HCT116 (cell line): ENCODE results near the gene TSSK2. TPM values are rescaled to one million over a fixed set of nuclear protein-coding genes. Genes with fewer than 3 reads are reported as not detected.

ENCODE experiments used
- ATAC-seq: fragments of 200-7000 bp; cut with Tn5 transposase; 2 replicates; pipeline ENCODE4 v1.9.1; 2020; ENCODE audit warnings: mild to moderate bottlenecking, moderate library complexity
- BruUV-seq: library from RNA; stranded (reverse); fragments of 400-500 nt; replicated peaks from 2 replicates; lab custom pipeline; 2021; lab: Mats Ljungman, UMichigan
- CTCF ChIA-PET: fragments of 300-600 bp; sonication (Branson Sonifier 250); formaldehyde crosslinking; loops from one replicate; lab custom pipeline; 2021; ENCODE audit warnings: antibody characterized with exemption; lab: Charles Lee
- POLR2A ChIA-PET: fragments of 300-600, 350-600 bp; sonication (Branson Sonifier 250); formaldehyde crosslinking; loops from one replicate; lab custom pipeline; 2021; ENCODE audit warnings: antibody characterized with exemption; lab: Charles Lee
- RAD21 ChIA-PET, 2 experiments: fragments of 300-600 bp; sonication (Branson Sonifier 250); formaldehyde crosslinking; loops; one replicate each; lab custom pipeline; 2023; ENCODE audit warnings: low total read pairs in 2 of 2; ENCODE audit not compliant: uncharacterized antibody in 2 of 2, unreplicated experiment in 2 of 2, low non-redundant PET in 1 of 2; lab: Charles Lee
- DNase-seq: peaks from one replicate; pipeline ENCODE4 v3.0.0-alpha.2; 2010; ENCODE audit warnings: low read depth, low spot score
- H2AFZ ChIP-seq: fragments of 200-600 bp; shearing (Covaris generic), sonication (generic); 2 replicates; pipeline ENCODE4 v1.6.1; 2017; ENCODE audit warnings: low read depth, mixed run types, mixed read lengths, antibody characterized with exemption, low read length; ENCODE audit not compliant: poor library complexity, severe bottlenecking
- H3K27ac ChIP-seq: 2 replicates; pipeline ENCODE4 v1.5.1; 2012; ENCODE audit warnings: low read depth, low read length
- H3K27me3 ChIP-seq: fragments of 200-600 bp; sonication (generic); 2 replicates; pipeline ENCODE4 v1.6.1; 2016; ENCODE audit warnings: mixed run types, low read length, mixed read lengths; ENCODE audit not compliant: insufficient read depth
- H3K36me3 ChIP-seq, 2 experiments: fragments of 200-500 bp in 1 of 2; fragments of 200-600 bp in 1 of 2; sonication (Bioruptor generic) in 1 of 2; sonication (generic) in 1 of 2; 2 replicates each; pipeline versions ENCODE4 v1.5.1 to v1.6.1; 2014 to 2016; ENCODE audit warnings: low read length in 2 of 2, inconsistent platforms in 1 of 2, mixed read lengths in 1 of 2, mixed run types in 1 of 2; ENCODE audit not compliant: insufficient read depth in 2 of 2, control insufficient read depth in 1 of 2
- H3K4me1 ChIP-seq, 2 experiments: fragments of 200-600 bp in 1 of 2; sonication (generic) in 1 of 2; 2 replicates each; pipeline versions ENCODE4 v1.5.1 to v1.6.1; 2012 to 2017; ENCODE audit warnings: low read length in 2 of 2, inconsistent platforms in 1 of 2, mild to moderate bottlenecking in 1 of 2, mixed read lengths in 1 of 2, mixed run types in 1 of 2, moderate library complexity in 1 of 2; ENCODE audit not compliant: insufficient read depth in 2 of 2, control insufficient read depth in 1 of 2
- H3K4me2 ChIP-seq: fragments of 200-600 bp; sonication (generic); 2 replicates; pipeline ENCODE4 v1.6.1; 2017; ENCODE audit warnings: mixed run types, low read length, mixed read lengths
- H3K4me3 ChIP-seq, 2 experiments: fragments of 200-600 bp in 1 of 2; sonication (generic) in 1 of 2; replicated peaks in 1 of 2; 2 replicates each; pipeline ENCODE4 v1.5.1; 2011 to 2016; ENCODE audit warnings: low read length in 2 of 2, control low read depth in 1 of 2, low read depth in 1 of 2, mild to moderate bottlenecking in 1 of 2, mixed read lengths in 1 of 2, mixed run types in 1 of 2
- H3K79me2 ChIP-seq: fragments of 200-600 bp; sonication (generic); 2 replicates; pipeline ENCODE4 v1.6.1; 2017; ENCODE audit warnings: mild to moderate bottlenecking, mixed run types, low read length, moderate library complexity, mixed read lengths; ENCODE audit not compliant: insufficient read depth
- H3K9ac ChIP-seq: fragments of 200-600 bp; sonication (generic); 2 replicates; pipeline ENCODE4 v1.6.1; 2016; ENCODE audit warnings: low read length, mixed read lengths
- H3K9me2 ChIP-seq: fragments of 200-600 bp; sonication (generic), shearing (Covaris generic); 2 replicates; pipeline ENCODE4 v1.6.1; 2017; ENCODE audit warnings: mixed run types, mild to moderate bottlenecking, moderate library complexity; ENCODE audit not compliant: insufficient read depth
- H3K9me3 ChIP-seq, 2 experiments: fragments of 200-500 bp in 1 of 2; fragments of 200-600 bp in 1 of 2; sonication (Bioruptor generic) in 1 of 2; sonication (generic) in 1 of 2; 2 replicates each; pipeline ENCODE4 v1.6.1; 2014 to 2017; ENCODE audit warnings: low read length in 2 of 2, mixed read lengths in 2 of 2, inconsistent platforms in 1 of 2, low read depth in 1 of 2, mild to moderate bottlenecking in 1 of 2, mixed run types in 1 of 2, moderate library complexity in 1 of 2; ENCODE audit not compliant: control insufficient read depth in 1 of 2, insufficient read depth in 1 of 2
- H4K20me1 ChIP-seq: fragments of 200-600 bp; sonication (generic), shearing (Covaris generic); 2 replicates; pipeline ENCODE4 v1.6.1; 2017; ENCODE audit warnings: mixed run types, mild to moderate bottlenecking, moderate library complexity; ENCODE audit not compliant: insufficient read depth
- ATF3 ChIP-seq: IDR thresholded peaks from 2 replicates; pipeline ENCODE4 v1.6.1; 2012
- CBX3 ChIP-seq: IDR thresholded peaks from 2 replicates; pipeline ENCODE4 v1.6.1; 2012; ENCODE audit warnings: low read depth
- EGR1 ChIP-seq: IDR thresholded peaks from 2 replicates; pipeline ENCODE4 v1.6.1; 2012; ENCODE audit warnings: low read depth
- ELF1 ChIP-seq: IDR thresholded peaks from 2 replicates; pipeline ENCODE4 v1.6.1; 2012; ENCODE audit warnings: low read depth, borderline replicate concordance
- EZH2 ChIP-seq: fragments of 200-600 bp; sonication (generic); IDR thresholded peaks from 2 replicates; pipeline ENCODE4 v1.6.1; 2017; ENCODE audit warnings: antibody characterized with exemption, mixed run types
- EZH2phosphoT487 ChIP-seq: fragments of 200-600 bp; IDR thresholded peaks from 2 replicates; pipeline ENCODE4 v1.6.1; 2018; ENCODE audit warnings: antibody characterized with exemption, borderline replicate concordance
- FOSL1 ChIP-seq: IDR thresholded peaks from 2 replicates; pipeline ENCODE4 v1.6.1; 2012; ENCODE audit warnings: low read depth
- JUND ChIP-seq: IDR thresholded peaks from 2 replicates; pipeline ENCODE4 v1.6.1; 2012
- MAX ChIP-seq: IDR thresholded peaks from 2 replicates; pipeline ENCODE4 v1.6.1; 2012
- POLR2AphosphoS5 ChIP-seq: IDR thresholded peaks from 2 replicates; pipeline ENCODE4 v1.6.1; 2011; ENCODE audit warnings: mild to moderate bottlenecking, low read depth, low read length, moderate library complexity
- RAD21 ChIP-seq: IDR thresholded peaks from 2 replicates; pipeline ENCODE4 v1.6.1; 2012; ENCODE audit warnings: low read depth, mild to moderate bottlenecking
- SRF ChIP-seq: IDR thresholded peaks from 2 replicates; pipeline ENCODE4 v1.6.1; 2012; ENCODE audit warnings: low read depth
- TCF7L2 ChIP-seq: IDR thresholded peaks from 2 replicates; pipeline ENCODE4 v1.7.0; 2011; ENCODE audit warnings: borderline replicate concordance, inconsistent platforms; ENCODE audit not compliant: insufficient read depth, insufficient read length; ENCODE audit errors: extremely low read depth
- YY1 ChIP-seq: IDR thresholded peaks from 2 replicates; pipeline ENCODE4 v1.6.1; 2011; ENCODE audit warnings: low read length, low read depth, moderate library complexity, mild to moderate bottlenecking; ENCODE audit not compliant: insufficient replicate concordance; ENCODE audit errors: extremely low read depth
- ZBTB33 ChIP-seq: IDR thresholded peaks from 2 replicates; pipeline ENCODE4 v1.6.1; 2011; ENCODE audit warnings: mild to moderate bottlenecking, low read length, moderate library complexity; ENCODE audit not compliant: insufficient replicate concordance; ENCODE audit errors: extremely low read depth
- intact Hi-C: fragments of 100-400 bp; cut with micrococcal nuclease; formaldehyde crosslinking; loops from 2 replicates; pipeline ENCODE4 v1.10.0; 2022
- total RNA-seq: library from RNA; stranded (reverse); gene quantifications from one replicate; pipeline ENCODE4 v1.2.1, GENCODE V29; 2021; ENCODE audit not compliant: unreplicated experiment

The TSSK2 gene
- total RNA-seq, 1 experiment from 2014 or later: not detected

- Histone ChIP-seq H3K9ac (no peak overlapping the region), H3K4me2 (no peak overlapping the region), H4K20me1 (no peaks in the 10 kb centered on the region), H3K4me1 (peaks cover 4 to 31% of the 10 kb centered on the region in 2 experiments; a peak in 3 of 4 replicates), H3K9me3 (no peaks in the 10 kb centered on the region), H3K27ac (no peak overlapping the region), H3K79me2 (peaks cover 29% of the 10 kb centered on the region), H3K4me3 (no peak overlapping the region), H3K36me3 (no peaks in the 10 kb centered on the region), H3K9me2 (no peaks in the 10 kb centered on the region), H2AFZ (no peak overlapping the region), H3K27me3 (peaks cover 12% of the 10 kb centered on the region)
- TF ChIP-seq RAD21: no peak
- TF ChIP-seq ATF3: no peak
- no peak for TF ChIP-seq MAX
- peak; percentile 49 for TF ChIP-seq TCF7L2
- no peak for TF ChIP-seq EZH2
- TF ChIP-seq JUND: no peak
- intact Hi-C loops: no loop called here
- CTCF ChIA-PET: interaction anchor here (1.2 to 1.3 kb wide), 2 partner anchors 25 to 461 kb away, joined by 3 read pairs; partner anchors contain the start of gene ESS2
- DNase-seq (no peak), ATAC-seq (no peak)
- no TSS peak for BruUV-seq
- RAD21 ChIA-PET: no interaction called here
- POLR2A ChIA-PET: no interaction called here
These were observed 38.2 kb downstream of the TSSK2 start for GRCh38 chr22:19169002-19169946.

GRCh38 chr22:19169947-19170318 lies 38.8 kb downstream of the TSSK2 start:
- POLR2A ChIA-PET: no interaction called here
- TF ChIP-seq POLR2AphosphoS5 (no peak), EZH2phosphoT487 (no peak), ZBTB33 (no peak), CBX3 (no peak), JUND (no peak), FOSL1 (no peak), ELF1 (no peak), SRF (no peak), YY1 (no peak), EGR1 (no peak)

More at GRCh38 chr22:19169947-19170318, 38.8 kb downstream of the TSSK2 start:
- H2AFZ ChIP-seq: no peak overlapping the region
- H3K79me2 ChIP-seq: peaks cover 35% of the 10 kb centered on the region
- no peak overlapping the region for H3K4me3 ChIP-seq
- DNase-seq: no peak
- intact Hi-C loops: no loop called here
- ChIA-PET CTCF (interaction anchor here (1.2 kb wide), 1 partner anchor 25 kb away, joined by 3 read pairs; the partner anchor contains the start of gene ESS2), RAD21 (no interaction called here)
- no peak overlapping the region for H3K27ac ChIP-seq
- BruUV-seq: no TSS peak
- no peaks in the 10 kb centered on the region for H3K9me2 ChIP-seq
- H3K27me3 ChIP-seq: peaks cover 12% of the 10 kb centered on the region
- peaks cover 4 to 37% of the 10 kb centered on the region in 2 experiments; a peak in 3 of 4 replicates for H3K4me1 ChIP-seq
- H3K9me3 ChIP-seq: no peaks in the 10 kb centered on the region
- no peaks in the 10 kb centered on the region for H3K36me3 ChIP-seq
- peak overlapping the region; percentile 99 for H3K4me2 ChIP-seq
- no peak for ATAC-seq
- H3K9ac ChIP-seq: no peak overlapping the region
- no peaks in the 10 kb centered on the region for H4K20me1 ChIP-seq
